ENCODE data around the gene SNX30.

GRCh38 chr9:112712678-112713077 is 37.9 kb upstream of the SNX30 start:
- no peak for TF ChIP-seq CTCF (conservative IDR thresholded peaks at IDR 0.05)
- no peak for TF ChIP-seq EZH2 (IDR thresholded peaks at IDR 0.05; ENCODE audit: low read depth)
